GM19351 (cell line): ENCODE results near the gene RPS23.
"Not testable (repeated sequence)": the region's sequence is repeated elsewhere in the genome, so short reads cannot be mapped to it uniquely, and the experiment has no call there.

Source experiments
- ATAC-seq: cut with Tn5 transposase; IDR thresholded peaks from one replicate; pipeline ENCODE4 v1.9.1; 2021; ENCODE audit warnings: mild to moderate bottlenecking, moderate library complexity; ENCODE audit not compliant: unreplicated experiment

Gene RPS23

GRCh38 chr5:82290908-82291307, 12.8 kb upstream of the RPS23 start:
- no peak for ATAC-seq

- no peak for ATAC-seq
Measured at GRCh38 chr5:82290005-82290404, 11.9 kb upstream of the RPS23 start.

- ATAC-seq: no peak
Measured at GRCh38 chr5:82287625-82288024, 9.5 kb upstream of the RPS23 start.

DNA sequence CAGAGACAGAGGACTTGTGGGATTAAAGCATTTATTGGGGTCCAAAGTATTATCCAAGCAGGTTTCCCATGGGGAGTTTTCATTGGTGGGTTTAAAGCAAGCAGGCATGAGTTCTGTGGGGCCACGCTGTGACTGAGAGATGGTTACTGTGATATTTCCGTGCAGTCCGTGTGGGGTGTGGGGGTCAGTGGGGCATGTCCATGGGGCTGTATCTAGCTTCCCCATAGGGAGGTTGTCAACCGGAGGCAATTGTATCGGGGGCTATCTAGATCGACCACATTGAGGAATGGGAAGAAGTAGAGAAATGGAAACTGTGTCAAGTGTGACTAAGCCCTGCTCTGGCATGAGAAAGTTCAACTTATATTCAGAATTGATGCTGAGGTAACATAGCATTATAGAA, 7.1 kb upstream of the RPS23 start:
- ATAC-seq: no peak

DNA sequence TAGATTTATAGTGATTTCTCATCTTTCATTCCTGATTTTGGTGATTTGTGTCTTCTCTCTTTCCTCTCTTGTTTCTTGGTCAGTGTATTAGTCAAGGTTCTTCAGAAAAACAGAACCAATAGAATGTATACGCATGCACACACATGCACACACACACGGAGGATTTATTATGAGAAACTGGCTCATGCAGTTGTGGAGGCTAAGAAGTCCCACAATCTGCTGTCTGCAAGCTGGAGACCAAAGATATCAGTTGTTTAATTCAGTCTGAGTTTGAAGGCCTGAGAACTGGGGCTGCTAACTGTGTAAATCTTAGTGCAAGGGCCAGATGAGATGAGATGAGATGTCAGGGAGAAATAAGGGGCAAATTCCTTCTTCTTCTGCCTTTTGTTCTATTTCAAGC, 5.7 kb upstream of the RPS23 start:
- no peak for ATAC-seq

GRCh38 chr5:82278711-82279370, 687 bp upstream of the RPS23 start:
- no peak for ATAC-seq

DNA sequence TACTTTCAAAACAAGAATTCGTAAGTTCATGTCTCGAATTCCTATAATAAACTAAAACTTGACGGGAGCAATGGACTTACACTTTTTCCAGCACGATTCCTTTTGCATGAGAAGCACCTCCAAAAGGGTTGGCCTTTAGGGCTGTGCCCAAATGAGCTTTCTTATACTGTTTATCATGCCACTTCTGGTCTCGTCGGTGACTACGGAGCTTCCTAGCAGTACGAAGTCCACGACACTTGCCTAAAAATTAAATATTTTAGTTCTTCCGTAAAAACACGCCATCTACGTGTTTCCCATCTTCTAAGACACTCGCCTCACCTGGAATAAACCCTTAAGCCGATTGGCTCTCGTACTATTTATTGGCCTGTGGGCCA, 554 bp downstream of the RPS23 start:
- ATAC-seq: no peak

DNA sequence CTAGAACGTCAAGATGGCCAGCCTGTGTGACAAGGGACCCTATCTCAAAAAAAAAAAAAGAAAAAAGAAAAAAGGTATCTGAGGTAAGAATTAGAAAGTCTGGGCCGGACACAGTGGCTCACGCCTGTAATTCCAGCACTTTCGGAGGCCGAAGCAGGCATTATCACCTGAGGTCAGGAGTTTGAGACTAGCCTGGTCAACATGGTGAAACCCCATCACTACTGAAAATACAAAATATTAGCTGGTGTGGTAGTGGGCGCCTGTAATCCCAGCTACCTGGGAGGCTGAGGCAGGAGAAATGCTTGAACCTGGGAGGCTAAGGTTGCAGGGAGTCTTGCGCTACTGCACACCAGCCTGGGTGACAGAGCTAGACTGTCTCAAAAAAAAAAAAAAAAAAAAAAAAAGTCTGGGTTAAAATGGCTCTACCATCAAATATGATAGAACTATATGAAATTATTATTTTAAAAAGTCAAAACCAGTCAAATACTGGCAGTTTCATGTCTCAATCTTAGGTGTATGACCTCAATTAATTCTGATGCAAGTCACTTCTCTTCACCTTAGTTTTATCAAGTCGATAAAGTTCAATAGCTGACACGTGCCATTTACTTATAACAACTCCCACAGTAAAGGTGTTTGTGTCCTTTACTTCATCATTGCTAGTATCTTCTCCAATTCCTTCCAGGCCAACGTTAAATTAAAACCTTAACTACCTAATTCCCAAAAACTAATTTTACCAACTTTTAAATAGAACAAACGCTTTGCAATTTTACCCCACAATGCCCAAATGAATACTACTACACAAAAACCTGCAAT, 1.1 kb downstream of the RPS23 start:
- no peak for ATAC-seq

- no peak for ATAC-seq
Measured at GRCh38 chr5:82275216-82275664, 2.9 kb downstream of the RPS23 start.

DNA sequence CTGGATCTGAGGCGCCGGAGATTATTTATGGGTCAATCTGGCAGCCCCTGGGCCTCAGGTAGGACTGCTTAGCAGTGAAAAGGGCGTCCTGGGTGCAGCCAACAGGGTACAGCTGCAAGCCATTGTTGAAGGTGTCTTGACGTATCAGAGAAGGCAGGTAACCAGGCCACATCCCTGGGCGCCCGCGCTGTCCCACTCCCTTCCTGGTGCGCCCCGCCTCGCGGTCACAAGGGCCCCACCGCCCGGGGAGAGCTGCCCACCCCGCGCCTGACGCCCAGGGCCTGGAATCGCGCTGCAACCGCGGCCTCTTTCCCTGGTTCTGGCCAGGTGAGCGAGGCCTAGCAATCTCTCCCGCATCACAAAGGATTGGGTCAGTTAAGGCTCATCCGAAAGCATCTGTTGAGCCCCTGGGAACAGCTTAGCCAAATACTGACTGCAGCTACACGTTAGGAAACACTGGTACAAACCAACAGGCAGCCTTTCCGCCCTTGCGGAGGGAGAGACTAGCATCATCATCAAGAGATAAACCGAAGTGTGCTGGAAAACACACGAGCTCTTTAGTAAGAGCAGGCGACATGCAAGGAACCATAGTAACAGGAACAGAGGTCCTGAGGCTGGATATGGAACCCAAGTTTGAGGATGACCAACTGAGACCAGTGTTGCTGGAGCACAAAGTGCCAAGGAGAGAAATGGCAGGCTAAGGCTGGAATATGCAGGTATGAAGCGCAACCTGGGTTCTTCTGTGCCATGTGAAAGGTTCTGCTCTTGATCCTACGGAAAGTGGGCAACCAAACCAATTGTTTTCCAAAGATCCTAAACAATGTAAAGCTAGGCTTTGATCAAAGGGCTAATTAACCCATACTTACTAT, 3.6 kb downstream of the RPS23 start:
- no peak for ATAC-seq

DNA sequence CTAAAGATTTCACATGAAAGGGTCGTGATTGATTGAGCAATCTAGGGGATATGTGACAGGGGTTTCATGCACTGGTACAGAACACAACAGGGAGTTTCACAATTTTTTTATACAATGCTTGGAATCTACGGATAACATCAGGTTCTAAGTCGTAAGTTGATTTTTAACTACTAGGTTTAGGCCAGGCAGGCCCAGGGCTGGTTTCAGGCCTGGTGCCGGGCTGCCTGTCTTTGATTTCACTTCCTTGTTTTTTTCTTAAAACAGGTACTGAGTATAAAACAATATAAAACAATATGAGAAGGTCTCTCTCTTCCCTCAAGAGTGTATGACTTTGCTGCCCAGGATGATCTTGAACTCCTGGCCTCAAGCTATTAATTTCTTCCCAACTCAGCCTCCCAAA, 4.7 kb downstream of the RPS23 start:
- ATAC-seq: not testable (repeated sequence)

DNA sequence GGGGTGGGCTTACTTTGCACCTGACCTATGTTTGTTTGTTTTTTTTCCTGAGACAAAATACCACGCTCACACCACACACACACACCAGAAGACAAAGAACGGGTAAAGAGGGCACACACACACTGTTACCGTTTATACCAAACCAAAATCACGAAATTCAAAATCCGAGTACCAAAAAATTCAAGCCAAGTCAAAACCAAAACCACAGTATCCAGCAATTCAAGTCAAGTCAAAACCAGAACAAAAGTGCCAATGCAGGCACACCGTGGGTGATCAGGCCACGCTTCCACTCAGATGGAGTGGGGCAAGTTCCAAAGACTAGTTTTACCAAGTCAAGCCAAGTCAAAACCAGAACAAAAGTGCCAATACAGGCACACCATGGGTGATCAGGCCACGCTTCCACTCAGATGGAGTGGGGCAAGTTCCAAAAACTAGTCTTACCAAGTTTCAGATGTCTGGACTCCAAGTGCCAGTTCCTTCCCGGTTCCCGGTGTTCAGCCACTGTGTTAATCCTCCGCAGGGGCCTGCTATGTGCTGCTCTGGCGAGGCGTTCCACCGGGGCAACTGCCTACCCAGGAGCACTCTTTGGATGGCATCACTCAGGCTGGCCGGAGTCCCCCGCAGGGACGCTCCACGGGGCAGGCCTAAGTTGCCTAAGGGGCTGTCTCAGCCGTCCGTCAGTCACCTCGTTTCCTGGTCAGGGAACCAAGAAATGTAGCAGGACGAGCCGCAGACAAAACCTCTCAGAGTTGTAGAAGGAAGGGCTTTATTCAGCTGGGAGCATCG, 5.4 kb downstream of the RPS23 start:
- ATAC-seq: not testable (repeated sequence)

- ATAC-seq: not testable (repeated sequence)
Measured at GRCh38 chr5:82269363-82269762, 8.8 kb downstream of the RPS23 start.

DNA sequence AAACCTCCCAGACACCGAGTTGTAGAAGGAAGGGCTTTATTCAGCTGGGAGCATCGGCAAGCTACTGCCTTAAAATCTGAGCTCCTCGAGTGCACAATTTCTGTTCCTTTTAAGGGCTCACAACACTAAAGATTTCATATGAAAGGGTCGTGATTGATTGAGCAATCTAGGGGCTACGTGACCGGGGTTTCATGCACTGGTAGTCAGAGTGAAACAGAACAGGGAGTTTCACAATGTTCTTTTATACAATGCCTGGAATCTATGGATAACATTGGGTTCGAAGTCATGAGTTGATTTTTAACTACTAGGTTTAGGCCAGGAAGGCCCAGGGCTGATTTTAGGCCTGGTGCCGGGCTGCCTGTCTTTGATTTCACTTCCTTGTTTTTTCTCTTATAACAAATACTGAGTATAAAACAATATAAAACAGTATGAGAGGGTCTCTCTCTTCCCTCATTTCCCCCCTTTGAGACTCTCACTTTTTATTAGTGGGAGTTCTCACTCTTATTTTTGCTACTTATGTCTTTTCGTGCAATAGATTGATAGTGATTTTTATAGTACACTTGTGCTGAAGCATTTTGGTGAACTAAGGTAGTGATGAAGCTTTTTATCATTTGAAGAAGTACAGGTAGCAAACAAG, 10.7 kb downstream of the RPS23 start:
- not testable (repeated sequence) for ATAC-seq

DNA sequence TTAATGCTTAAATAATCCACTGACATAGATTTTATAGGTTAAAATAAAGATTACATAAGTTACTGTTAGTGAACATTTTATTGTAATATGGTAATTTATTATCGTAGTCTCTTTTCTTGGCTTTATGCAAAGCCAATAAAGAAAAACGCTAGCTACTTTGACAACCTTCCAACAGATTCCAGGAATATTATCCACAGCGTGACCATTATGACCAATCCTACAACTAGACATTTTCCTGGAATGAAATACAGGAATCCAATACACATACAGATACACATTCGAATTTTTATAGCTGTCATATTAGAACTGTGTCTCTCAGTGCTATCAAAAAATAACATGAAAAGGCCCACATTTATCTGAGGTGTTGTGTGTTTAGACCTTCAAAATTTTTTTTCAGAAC, 13.1 kb downstream of the RPS23 start:
- no peak for ATAC-seq

- ATAC-seq: no peak
Measured at GRCh38 chr5:82259172-82259800, 18.9 kb downstream of the RPS23 start.

DNA sequence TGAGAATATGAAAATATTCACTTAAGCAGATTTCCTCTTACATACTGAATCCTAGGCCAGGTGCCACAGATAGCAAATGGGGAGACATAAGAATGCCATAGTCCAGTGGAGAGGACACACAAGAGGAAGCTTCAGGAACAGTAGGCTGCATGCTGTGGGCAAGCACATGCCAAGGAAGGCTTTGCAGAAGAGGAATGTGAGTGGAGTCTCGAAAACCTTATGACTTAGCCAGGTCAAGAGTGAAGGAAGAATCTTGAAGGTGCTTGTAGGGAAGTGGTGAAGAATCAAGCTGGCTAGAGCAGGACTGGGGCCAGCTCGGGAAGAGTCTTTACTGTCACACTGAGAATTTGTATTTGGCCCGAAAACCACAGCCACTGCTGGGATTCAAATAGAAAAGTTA, 20.4 kb downstream of the RPS23 start:
- no peak for ATAC-seq

GRCh38 chr5:82257247-82257646, 20.9 kb downstream of the RPS23 start:
- no peak for ATAC-seq

DNA sequence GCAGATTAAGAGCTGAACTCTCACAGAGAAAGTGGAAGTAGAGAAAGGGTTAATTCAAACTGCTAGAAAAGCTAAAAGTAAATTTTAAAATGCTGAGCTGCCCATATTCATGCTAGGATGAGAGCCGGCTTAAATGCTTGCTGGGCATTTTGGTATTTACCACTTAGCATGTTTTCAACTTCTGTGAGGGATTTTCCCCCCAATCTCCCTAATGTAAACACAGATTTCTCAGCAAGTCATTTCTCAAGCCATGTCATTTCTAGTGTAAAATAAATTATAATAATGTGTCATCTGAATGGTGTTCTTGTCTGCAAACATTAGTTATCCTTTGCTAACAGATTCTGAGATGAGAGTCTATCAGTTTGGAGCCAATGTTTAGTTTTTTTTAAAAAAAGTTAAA, 22.3 kb downstream of the RPS23 start:
- ATAC-seq: no peak

DNA sequence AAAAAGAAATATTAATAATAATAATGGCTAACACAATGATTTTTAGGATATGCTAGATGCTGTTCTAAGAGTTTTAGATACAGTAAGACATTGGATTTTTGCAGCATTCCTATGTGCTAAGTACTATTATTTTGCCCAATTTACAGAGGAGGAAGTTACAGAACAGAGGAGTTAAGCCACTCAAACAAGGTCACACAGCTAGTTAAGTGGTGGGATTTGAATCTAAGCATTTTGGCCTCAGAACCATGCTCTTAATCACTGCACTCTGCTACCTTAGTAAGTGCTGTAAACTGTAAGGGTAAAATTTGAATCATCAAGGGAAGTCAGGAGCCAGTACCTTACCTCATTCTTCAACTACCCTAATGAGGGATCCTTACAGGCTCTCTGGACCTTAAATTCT, 25.4 kb downstream of the RPS23 start:
- ATAC-seq: no peak
